GM10847 (cell line): ENCODE results near the gene ZBTB18.

Experiments used
- POLR2A ChIP-seq: IDR thresholded peaks from 2 replicates; pipeline ENCODE4 v1.6.1; 2011; ENCODE audit not compliant: insufficient read length; ENCODE audit errors: extremely low read depth

ZBTB18 gene

DNA sequence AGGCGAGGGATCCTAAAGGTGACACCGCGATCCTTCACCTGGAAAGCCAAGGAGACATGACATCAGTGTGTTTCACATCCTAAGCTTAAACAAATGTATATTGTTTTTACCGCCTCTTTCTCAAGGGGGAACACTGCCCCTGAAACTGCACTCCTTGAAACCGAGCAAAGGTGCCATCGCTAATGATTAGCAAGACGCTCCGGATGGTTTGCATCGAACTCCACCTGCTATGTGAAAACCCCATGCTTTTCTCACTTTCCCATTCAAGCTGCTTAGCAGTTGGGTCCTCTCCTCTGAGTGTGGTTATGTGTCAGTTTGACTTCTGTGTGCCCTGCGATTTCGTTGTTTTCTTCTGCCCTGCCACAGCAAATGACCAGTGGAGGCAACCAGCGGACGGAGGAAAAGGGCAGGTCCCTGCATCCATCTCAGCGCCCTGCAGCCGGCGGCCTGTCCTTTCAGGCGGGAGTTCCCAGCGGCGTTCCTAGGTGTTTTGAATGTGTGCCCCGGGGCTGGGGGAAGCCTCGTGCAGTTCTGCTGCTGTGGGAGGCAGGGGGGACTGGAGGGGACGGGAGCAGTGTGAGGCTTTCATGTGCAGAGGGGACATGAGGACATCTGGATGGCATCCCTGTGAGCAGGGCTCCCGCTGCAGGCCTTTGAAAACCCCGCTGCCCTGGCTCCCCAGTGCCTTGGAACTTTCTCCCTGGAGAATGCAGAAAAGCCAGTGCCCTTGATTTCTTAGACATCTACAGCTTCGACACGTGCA, 16.1 kb downstream of the ZBTB18 start:
- no peak for TF ChIP-seq POLR2A

DNA sequence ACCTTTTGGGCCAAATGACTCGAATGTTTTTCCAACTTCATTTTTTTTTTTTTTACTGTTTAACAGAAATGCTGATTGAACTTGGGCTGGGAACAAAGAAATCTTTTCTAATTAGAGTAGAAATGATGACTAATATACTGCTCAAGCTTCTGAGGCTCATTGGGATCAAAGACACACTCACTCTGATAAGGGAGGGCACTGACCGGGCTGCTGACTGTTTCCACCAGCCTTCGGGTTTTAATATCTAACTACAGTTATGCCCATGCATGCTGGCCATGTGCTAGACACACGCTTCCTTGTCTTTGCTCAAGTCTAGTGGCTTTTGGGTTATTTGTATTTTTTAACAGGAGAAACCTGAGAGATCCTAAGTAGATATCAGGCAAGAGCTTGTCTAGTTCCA, 16.8 kb downstream of the ZBTB18 start:
- TF ChIP-seq POLR2A, result no peak

DNA sequence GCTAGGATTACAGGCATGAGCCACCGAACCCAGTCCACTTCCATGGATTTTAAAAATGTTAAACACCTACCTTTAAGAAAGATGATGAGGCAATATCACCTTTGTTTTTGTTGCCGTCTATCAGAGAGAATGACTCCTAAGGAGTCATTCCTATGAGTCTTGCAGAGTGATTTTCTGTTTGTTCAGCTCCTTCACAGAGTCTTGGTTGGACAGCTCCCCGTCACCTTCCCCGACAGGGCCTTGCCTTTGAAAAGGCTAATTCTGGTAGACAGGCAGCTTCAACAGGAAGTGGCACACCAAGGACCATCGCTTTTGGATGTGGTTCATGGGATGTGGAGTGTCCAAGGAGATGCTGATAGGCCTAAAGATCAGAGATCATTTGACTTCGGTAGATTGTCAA, 17.5 kb downstream of the ZBTB18 start:
- TF ChIP-seq POLR2A, result no peak

DNA sequence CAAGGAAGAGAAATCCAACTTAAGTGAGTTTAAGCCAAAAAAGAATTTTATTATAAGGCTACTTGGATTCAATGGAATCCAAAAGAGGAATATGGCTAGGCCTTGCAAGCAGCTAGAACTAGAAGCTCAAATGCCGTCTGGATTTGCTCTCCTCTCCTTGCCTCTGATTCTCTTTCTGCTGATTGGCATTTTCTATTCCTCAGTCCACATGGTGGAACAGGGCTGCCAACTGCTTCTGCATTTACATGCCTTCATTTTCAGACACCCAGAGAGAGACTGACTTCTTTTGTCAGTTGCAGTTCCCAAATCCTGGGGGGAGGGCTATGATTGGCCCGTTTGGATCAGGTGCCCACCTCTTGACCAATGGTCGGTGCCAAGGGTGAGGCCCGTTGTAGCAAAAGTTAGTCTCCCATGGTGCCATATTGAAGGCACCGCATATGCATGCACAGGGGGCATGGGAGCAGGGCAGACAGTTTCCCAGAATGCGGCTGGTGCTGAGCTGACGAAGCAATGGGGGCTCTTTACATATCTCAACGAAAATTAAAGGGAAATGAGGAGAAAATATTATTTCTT, 18.3 kb downstream of the ZBTB18 start:
- no peak for TF ChIP-seq POLR2A

DNA sequence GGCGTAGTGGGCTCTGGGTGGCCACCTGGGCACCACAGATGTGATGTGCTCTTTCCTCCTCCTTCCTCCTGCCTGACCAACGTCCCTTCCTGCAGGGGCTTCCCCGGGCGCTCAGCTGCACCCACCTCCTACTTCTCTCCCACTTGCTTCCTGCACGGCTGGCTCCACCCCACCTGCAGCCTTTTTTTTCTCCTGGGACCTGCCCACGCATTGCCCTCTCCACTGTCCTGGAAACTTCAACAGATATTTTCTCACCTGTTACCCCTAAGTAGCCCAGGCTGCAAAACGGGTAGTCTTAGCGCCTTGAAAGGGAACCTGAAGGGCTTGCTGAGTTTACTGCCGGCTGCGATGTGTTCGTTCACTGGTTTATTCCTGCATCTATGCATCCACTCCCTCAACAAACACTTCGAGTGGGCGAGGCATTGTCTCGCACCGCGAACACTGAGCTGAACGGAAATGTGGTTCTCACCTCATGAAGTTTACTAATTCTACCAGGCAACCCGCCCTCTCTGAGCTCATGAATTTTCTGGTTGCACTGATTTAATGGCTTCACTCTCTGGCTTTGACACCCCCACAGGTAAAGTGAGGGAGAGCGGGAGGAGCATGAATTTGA, 23.6 kb downstream of the ZBTB18 start:
- TF ChIP-seq POLR2A, result no peak

DNA sequence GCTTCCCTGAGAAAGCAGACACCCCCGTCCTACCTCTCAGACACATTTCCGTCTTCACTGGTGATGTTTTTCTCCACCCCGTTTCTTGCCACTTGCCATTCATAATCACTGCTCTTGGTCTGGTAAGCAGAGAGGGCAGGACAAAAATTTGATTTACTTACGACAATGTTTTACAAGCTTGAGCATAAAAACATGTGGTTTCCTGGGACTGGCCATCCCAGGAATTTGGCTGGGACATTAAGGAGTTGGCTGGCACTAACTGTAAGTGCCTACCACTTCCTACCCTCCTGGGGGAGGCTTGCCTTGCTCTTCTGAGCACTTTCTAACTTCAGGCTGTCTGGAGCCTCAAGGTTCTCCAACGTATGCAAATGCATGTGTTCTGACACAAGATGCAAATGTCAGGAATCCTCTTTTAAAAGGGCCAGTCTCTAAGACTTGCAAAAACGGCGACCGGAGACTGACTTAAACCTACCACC, 24.2 kb downstream of the ZBTB18 start:
- TF ChIP-seq POLR2A, result no peak

DNA sequence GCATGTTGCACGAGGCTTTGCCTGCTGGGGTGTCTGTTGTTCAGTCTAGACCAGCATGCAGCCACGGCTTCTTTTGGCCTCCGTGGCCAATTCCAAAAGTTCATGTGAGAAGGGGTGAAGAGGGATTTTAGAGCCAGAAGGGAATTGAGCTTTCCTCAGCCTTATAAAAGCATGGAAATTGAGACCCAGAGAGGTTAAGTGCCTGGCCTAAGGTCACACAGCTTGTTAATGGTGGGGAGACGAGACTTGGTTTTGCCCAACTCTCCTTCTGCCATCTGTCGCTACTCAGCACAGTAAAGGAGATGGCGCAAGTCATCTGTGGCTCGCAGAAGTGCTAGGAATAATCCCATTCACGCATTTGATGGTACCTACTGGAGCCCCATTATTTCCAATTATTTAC, 25.7 kb downstream of the ZBTB18 start:
- no peak for TF ChIP-seq POLR2A

DNA sequence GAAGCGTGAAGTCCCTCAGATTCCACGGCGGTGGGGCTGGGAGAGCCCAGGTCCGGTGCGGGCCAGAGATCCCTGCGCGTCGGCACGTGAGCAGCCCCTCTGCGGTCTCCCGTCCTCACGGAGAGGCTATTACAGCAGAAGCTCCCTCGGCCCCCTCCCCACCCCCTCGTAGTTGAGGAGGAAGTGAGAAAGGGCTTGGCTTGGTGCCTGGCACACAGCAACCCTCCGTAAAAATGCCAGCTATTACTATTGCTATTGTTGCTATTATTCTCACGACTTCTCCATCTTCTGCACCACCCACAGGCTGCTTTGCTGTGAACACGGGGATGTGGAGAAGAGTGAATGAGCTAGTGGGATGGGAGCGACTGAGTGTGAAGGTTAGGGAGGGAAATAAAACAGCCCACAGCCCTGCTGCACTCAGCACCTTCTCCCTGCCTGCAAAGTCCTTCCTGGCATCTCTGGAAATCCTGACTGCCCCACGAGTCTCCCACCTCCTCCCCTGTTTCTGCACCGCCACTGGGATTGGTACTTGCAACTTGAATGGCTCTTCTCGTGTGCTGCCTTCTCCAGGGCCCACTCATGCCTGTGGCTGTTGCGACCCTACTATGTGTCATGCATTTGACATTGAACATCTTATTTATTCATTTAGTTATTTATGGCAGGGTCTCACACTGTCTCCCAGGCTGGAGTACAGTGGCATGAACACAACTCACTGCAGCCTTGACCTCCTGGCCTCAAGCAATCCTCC, 26.6 kb downstream of the ZBTB18 start:
- TF ChIP-seq POLR2A, result no peak

DNA sequence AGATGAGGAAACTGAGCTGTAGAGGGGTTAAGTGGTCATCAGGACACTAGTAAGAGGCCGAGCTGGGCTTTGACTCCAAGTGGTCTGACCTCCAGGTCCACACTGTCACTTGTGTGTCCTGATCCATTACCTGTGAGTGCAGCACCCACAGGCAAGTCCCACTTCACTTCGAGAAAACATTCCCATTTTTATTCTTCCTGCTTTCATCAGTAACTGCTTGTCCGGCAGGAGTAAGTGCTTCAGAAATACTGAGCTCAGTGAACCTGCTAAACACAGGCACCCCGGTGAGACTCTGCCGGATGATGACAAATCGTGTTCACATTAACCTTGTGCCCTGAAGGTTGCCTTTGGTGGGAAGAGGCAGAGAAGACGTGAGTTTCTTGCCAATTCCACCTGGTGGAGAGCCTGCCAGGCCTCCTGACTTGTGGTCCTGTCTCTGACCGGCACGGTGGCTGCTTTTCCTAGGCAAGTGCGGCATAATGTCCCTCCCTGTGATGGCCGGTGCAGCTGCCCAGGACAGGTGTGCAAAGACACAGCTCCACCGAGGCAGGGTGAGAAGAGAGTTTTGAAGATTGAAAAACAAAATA, 29.4 kb downstream of the ZBTB18 start:
- no peak for TF ChIP-seq POLR2A

DNA sequence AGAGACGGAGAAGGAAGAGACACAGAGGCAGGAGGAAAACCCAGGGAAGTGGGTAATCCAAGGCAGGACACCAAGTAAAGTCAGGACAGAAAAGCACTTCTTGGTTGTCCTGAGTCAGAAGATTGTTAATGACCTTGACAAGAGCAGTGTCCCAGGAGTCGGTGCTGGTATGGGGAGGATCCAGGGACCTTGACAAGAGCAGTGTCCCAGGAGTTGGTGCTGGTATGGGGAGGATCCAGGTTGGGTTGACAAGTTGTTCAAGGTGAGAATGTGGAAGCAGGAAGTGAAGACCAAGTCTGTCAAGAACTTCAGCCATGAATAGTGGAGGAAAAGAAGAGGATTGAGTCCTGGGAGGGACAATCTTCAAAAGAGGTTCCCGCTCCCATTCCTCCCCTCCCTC, 31.9 kb downstream of the ZBTB18 start:
- no peak for TF ChIP-seq POLR2A

DNA sequence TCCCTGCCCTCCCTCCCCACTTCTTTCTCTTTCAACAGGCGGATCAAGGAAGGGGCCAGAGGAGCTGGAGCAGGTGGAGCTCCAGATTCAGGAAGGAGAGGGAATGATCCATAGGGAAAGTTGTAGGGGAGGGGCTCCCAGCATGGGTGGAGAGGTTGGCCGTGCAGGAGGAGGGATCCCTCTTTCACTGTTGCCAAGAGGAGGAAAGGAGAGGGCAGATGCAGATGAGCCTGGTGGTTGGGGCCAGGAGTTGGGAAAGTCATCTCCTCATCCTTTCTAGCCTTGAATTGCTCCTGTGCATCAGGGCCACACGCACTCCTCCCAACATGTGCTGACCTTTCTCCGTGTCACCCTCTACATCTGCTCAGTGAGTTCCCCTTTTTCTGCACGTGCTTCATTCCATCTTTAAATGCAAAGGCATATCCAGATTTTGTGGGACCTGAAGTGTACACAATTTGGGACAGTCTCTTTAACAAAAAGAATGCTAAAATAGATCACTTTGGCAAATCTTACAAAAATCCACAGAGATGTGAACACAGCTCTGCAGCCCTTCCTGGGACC, 32.4 kb downstream of the ZBTB18 start:
- no peak for TF ChIP-seq POLR2A

DNA sequence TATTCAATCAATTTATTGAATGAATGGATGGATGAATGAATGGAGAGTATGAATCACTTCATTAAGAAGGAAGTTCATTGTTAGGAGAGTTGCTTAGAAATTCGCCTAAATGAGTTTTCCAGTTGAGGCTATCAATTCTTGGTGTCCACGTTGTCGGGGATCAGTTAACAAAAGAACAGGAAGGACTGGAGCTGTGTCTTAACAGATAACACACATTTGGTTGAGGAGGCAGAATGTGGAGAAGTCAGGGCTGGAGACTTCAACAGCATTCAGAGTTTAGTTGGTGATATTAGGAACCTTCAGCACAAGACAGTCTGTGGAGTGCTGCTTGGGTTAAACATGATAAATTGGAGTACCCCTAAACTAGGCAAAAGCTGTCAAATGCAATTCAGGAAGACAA, 33.7 kb downstream of the ZBTB18 start:
- TF ChIP-seq POLR2A, result no peak

DNA sequence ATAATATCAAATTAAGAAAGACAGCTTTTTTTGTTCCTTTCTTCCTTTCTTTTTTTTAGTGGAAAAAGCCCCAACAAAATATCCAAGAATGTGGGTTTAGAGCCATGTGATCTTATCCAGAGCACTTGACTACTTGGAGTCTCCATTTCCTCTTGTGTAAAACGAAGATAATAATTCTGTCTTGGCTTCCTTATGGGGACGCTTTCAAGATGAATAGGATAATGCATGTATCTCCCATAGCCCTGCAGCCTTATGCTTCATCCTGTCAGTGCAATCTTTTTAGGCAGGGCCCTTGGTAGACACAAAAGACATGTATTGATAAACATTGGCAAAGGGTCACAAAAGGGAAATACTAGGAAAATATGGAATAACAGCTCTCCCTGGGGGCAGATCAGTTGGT, 34.8 kb downstream of the ZBTB18 start:
- no peak for TF ChIP-seq POLR2A

DNA sequence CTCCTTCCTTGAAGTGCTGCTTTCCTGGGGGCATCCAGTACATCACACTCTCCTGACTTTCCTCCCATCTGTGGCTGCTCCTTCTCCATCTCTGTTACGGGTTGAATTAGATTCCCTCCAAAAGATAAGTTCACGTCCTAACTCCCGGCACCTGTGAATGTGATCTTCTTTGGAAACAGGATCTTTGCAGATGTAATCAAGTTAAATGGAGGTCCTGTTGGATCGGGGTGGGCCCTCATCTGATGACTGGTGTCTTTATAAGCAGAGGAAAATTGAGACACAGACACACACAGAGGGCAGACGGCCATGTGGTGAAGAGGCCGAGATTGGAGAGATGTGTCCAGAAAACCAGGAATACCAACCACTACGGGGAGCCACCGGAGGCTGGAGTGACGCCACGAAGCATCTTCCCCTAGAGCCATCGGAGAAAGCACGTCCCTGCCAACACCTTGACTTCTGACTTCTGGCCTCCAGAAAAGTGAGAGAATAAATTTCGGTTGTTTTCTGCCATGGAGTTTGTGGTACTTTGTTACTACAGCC, 36.0 kb downstream of the ZBTB18 start:
- no peak for TF ChIP-seq POLR2A

DNA sequence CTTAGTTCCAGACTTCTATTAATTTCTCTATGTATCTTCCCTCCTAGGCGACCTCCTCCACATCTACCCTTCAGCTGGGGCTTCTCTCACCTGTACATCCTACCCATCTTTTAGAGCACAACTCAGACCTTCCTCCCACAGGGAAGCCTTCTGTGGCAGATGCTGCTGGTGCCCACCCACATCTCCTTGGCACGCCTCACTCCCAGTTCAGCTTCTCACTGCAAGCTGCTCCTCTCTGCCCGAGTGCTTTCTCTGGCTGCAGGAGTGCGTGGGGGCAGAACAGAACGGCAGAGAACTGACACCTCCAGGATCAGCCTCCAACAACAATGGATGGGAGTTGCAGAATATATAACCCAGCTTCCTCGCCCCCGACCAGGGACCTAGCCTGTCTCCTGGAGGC, 36.5 kb downstream of the ZBTB18 start:
- no peak for TF ChIP-seq POLR2A
